MCF 10A (cell line): ENCODE measurements around the gene ADAMTS16. TPM values are rescaled to one million over a fixed set of nuclear protein-coding genes. Genes with fewer than 3 reads are reported as not detected.

ENCODE experiments used
- BruUV-seq: library from RNA; stranded (reverse); fragments of 400-500 nt; replicated peaks from 2 replicates; lab custom pipeline; 2021; lab: Mats Ljungman, UMichigan
- CTCF ChIA-PET: fragments of 300-600 bp; sonication (Branson Sonifier 250); formaldehyde crosslinking; extraction: SDS; loops from one replicate; lab custom pipeline; 2021; ENCODE audit warnings: antibody characterized with exemption, inconsistent platforms; lab: Yijun Ruan, JAX
- POLR2A ChIA-PET: fragments of 300-600, 350-650 bp; sonication (Branson Sonifier 250); formaldehyde crosslinking; extraction: SDS; loops from one replicate; lab custom pipeline; 2020; ENCODE audit warnings: antibody characterized with exemption, inconsistent platforms; lab: Yijun Ruan, JAX
- DNase-seq: peaks from one replicate; pipeline ENCODE4 v3.0.0-alpha.2; 2018; ENCODE audit not compliant: unreplicated experiment
- H3K27ac Mint-ChIP-seq: one replicate; pipeline ENCODE4 v1.8.0; 2022; ENCODE audit warnings: mild to moderate bottlenecking, low read depth, mixed read lengths; ENCODE audit not compliant: unreplicated experiment
- H3K27me3 Mint-ChIP-seq: one replicate; pipeline ENCODE4 v1.8.0; 2022; ENCODE audit warnings: mixed read lengths; ENCODE audit not compliant: insufficient read depth, unreplicated experiment
- H3K36me3 Mint-ChIP-seq: one replicate; pipeline ENCODE4 v1.8.0; 2022; ENCODE audit warnings: mild to moderate bottlenecking, moderate library complexity, mixed read lengths; ENCODE audit not compliant: insufficient read depth, unreplicated experiment
- H3K4me1 Mint-ChIP-seq: one replicate; pipeline ENCODE4 v1.8.0; 2022; ENCODE audit warnings: mixed read lengths; ENCODE audit not compliant: insufficient read depth, unreplicated experiment
- H3K4me3 Mint-ChIP-seq: one replicate; pipeline ENCODE4 v1.8.0; 2022; ENCODE audit warnings: mild to moderate bottlenecking, moderate library complexity, mixed read lengths; ENCODE audit not compliant: unreplicated experiment
- H3K9me3 Mint-ChIP-seq: one replicate; pipeline ENCODE4 v1.8.0; 2022; ENCODE audit warnings: mixed read lengths; ENCODE audit not compliant: unreplicated experiment
- intact Hi-C: fragments of 100-400 bp; cut with micrococcal nuclease; formaldehyde crosslinking; loops from 2 replicates; pipeline ENCODE4 v1.14.1; 2022
- total RNA-seq: library from RNA; stranded (reverse); gene quantifications from 2 replicates; pipeline ENCODE4 v1.2.3, GENCODE V29; 2022
- TF ChIP-seq, protein P1 (sequence below): fragments of 200-600 bp; IDR thresholded peaks from one replicate; pipeline ENCODE4 v1.8.0; 2022; ENCODE audit warnings: antibody characterized with exemption, mild to moderate bottlenecking; ENCODE audit not compliant: unreplicated experiment

ADAMTS16 gene
- total RNA-seq, 1 experiment from 2014 or later, result not detected

DNA sequence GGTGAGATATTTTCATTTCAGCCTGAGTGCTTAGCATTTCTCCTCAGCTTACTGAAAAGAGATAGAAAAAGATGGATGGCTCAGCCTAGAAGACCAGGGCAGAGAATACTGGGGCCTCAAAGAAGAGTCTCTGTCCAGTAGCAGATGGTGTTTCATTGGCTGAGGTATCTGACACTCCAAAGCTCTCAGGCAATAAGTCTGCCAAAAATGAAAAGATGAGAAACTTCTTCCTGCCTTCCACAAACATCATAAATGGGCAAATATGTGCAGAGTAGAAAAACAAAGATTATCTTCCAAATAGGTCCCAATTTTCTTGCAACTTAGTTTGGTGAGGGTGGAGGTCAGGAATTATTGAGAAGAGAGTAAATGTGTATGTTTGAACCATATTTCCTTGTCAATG is 195.0 kb downstream of the ADAMTS16 start:
- TF ChIP-seq, protein P1, sequence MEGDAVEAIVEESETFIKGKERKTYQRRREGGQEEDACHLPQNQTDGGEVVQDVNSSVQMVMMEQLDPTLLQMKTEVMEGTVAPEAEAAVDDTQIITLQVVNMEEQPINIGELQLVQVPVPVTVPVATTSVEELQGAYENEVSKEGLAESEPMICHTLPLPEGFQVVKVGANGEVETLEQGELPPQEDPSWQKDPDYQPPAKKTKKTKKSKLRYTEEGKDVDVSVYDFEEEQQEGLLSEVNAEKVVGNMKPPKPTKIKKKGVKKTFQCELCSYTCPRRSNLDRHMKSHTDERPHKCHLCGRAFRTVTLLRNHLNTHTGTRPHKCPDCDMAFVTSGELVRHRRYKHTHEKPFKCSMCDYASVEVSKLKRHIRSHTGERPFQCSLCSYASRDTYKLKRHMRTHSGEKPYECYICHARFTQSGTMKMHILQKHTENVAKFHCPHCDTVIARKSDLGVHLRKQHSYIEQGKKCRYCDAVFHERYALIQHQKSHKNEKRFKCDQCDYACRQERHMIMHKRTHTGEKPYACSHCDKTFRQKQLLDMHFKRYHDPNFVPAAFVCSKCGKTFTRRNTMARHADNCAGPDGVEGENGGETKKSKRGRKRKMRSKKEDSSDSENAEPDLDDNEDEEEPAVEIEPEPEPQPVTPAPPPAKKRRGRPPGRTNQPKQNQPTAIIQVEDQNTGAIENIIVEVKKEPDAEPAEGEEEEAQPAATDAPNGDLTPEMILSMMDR, result no peak
- no peaks in the 10 kb centered on the region for H3K9me3 Mint-ChIP-seq
- BruUV-seq, result no TSS peak
- H3K27me3 Mint-ChIP-seq, result no peaks in the 10 kb centered on the region
- peaks cover 27% of the 10 kb centered on the region for H3K4me1 Mint-ChIP-seq
- no peak overlapping the region for H3K27ac Mint-ChIP-seq
- CTCF ChIA-PET, result no interaction called here
- POLR2A ChIA-PET, result no interaction called here
- H3K36me3 Mint-ChIP-seq, result no peaks in the 10 kb centered on the region
- no peak for DNase-seq
- no peak overlapping the region for H3K4me3 Mint-ChIP-seq
- intact Hi-C loops, result no loop called here

DNA sequence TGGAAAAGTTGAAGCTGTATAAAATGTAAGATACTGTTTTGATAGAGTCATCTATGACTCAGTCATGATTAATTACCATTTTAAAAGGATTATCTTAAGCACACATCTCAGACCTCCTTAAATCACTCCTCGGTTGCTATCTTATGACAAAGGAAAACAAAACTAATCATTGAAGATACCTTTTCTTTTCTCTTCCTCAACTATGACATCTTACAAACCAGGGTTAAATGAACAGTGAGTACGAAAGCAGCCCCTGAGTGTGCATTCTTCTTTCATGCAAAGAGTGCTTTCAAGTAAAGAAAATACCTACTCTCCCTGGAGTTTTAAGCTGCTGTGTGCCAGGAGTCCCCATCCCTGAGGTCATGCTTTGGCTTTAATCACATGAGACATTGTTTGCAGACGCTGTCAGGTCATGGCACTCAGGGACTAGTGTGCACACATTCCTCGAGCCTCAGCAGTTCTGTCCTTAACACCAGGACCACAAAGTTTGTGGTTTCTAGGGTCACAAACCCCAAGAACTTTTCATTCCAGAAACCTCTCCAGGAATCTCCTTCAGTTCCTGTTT is 195.7 kb downstream of the ADAMTS16 start:
- intact Hi-C loops, result no loop called here
- H3K4me3 Mint-ChIP-seq, result no peak overlapping the region
- CTCF ChIA-PET, result no interaction called here
- no peak overlapping the region for H3K27ac Mint-ChIP-seq
- no peaks in the 10 kb centered on the region for H3K27me3 Mint-ChIP-seq
- no peaks in the 10 kb centered on the region for H3K36me3 Mint-ChIP-seq
- H3K9me3 Mint-ChIP-seq, result no peaks in the 10 kb centered on the region
- peak; percentile 15 for DNase-seq
- POLR2A ChIA-PET, result no interaction called here
- BruUV-seq, result no TSS peak
- H3K4me1 Mint-ChIP-seq, result peaks cover 33% of the 10 kb centered on the region
- TF ChIP-seq, protein P1, result no peak

DNA sequence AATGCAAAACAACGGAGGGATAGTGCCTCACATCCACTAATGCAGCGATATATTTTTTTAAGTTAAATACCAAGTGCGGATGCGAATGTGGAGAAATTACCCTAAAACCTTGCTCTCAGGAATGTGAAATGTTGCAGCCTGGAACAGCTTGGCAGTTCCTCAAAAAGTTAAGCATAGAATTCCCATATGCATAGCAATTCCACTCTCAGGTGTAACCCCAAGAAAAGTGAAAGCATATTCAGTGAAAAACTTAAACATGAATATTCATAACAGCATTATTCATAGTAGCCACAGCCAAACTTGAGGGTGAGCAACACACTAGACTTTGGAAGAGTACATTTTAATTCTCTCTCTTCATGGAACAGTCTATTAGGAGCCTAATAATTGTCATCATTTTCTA is 199.1 kb downstream of the ADAMTS16 start:
- H3K27me3 Mint-ChIP-seq, result no peaks in the 10 kb centered on the region
- no peaks in the 10 kb centered on the region for H3K9me3 Mint-ChIP-seq
- H3K4me3 Mint-ChIP-seq, result no peak overlapping the region
- no peak for DNase-seq
- TF ChIP-seq, protein P1, result no peak
- BruUV-seq, result no TSS peak
- CTCF ChIA-PET, result interaction anchor here (1.7 kb wide), 1 partner anchor 12 kb away, joined by 7 read pairs; no protein-coding TSS in a partner anchor
- intact Hi-C loops, result no loop called here
- H3K36me3 Mint-ChIP-seq, result no peaks in the 10 kb centered on the region
- peak overlapping the region; percentile 40 for H3K27ac Mint-ChIP-seq
- H3K4me1 Mint-ChIP-seq, result peaks cover 54% of the 10 kb centered on the region
- POLR2A ChIA-PET, result no interaction called here

DNA sequence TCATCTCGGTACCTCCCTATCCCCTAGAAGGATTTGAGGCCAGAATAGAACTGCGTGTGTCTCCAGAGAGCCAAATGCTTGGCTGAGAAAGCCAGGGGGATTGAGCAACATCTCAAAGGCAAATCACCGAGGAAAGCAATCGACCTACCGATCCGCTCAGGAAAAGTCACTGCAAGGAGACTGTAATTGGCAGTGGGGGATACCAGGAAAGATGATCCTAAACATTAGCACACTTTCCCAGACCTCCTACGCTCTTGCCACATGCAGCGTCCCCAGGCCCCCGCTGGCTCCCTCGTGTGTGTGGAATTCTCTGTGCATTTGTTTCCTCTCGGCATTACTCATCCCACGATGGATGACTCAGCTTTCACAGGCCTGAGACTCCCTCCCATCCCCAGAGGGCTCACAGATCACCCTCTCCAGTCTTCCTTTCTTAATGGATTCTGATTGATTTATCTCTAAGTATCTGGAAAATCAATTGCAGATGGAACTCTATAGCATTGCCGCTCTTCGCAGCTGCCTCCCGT is 200.1 kb downstream of the ADAMTS16 start:
- CTCF ChIA-PET, result interaction anchor here (0.6 to 1.7 kb wide), 7 partner anchors 8 to 464 kb away, joined by 3 to 7 read pairs (median 4); no protein-coding TSS in a partner anchor
- TF ChIP-seq, protein P1, result peak; percentile 59
- Mint-ChIP-seq H3K27ac (peak overlapping the region; percentile 40), H3K27me3 (no peaks in the 10 kb centered on the region), H3K36me3 (no peaks in the 10 kb centered on the region), H3K9me3 (no peaks in the 10 kb centered on the region), H3K4me3 (peak overlapping the region; percentile 32), H3K4me1 (peaks cover 50% of the 10 kb centered on the region)
- DNase-seq, result peak; percentile 97
- POLR2A ChIA-PET, result no interaction called here
- intact Hi-C loops, result loop anchor here (2.0 to 5.0 kb wide), 3 partner anchors 68 to 461 kb away; no protein-coding TSS in a partner anchor
- BruUV-seq, result no TSS peak
